HG02759 (cell line): ENCODE measurements around the gene C2CD2.

ENCODE experiments used
- ATAC-seq: cut with Tn5 transposase; IDR thresholded peaks from one replicate; pipeline ENCODE4 v1.9.1; 2021; ENCODE audit warnings: mild to moderate bottlenecking, moderate library complexity; ENCODE audit not compliant: unreplicated experiment

C2CD2 gene

GRCh38 chr21:41975391-41976272 lies 21.8 kb upstream of the C2CD2 start:
- ATAC-seq = no peak

- no peak for ATAC-seq
Measured at GRCh38 chr21:41974752-41975053, 20.9 kb upstream of the C2CD2 start.

- ATAC-seq = peak; percentile 43
Measured at GRCh38 chr21:41973861-41974751, 20.3 kb upstream of the C2CD2 start.

GRCh38 chr21:41973427-41973831 lies 19.6 kb upstream of the C2CD2 start:
- no peak for ATAC-seq

- no peak for ATAC-seq
Measured at GRCh38 chr21:41972511-41973205, 18.8 kb upstream of the C2CD2 start.

- no peak for ATAC-seq
Measured at GRCh38 chr21:41971891-41972290, 18.1 kb upstream of the C2CD2 start.

GRCh38 chr21:41970751-41971653 lies 17.2 kb upstream of the C2CD2 start:
- no peak for ATAC-seq

- ATAC-seq = no peak
Measured at GRCh38 chr21:41970106-41970391, 16.2 kb upstream of the C2CD2 start.

- no peak for ATAC-seq
Measured at GRCh38 chr21:41967708-41968107, 13.9 kb upstream of the C2CD2 start.

- ATAC-seq = no peak
Measured at GRCh38 chr21:41966872-41967621, 13.2 kb upstream of the C2CD2 start.

- no peak for ATAC-seq
Measured at GRCh38 chr21:41966041-41966833, 12.4 kb upstream of the C2CD2 start.

GRCh38 chr21:41965461-41966013 lies 11.7 kb upstream of the C2CD2 start:
- no peak for ATAC-seq

GRCh38 chr21:41965045-41965444 lies 11.2 kb upstream of the C2CD2 start:
- ATAC-seq = no peak

GRCh38 chr21:41964171-41964570 lies 10.4 kb upstream of the C2CD2 start:
- no peak for ATAC-seq

- ATAC-seq = no peak
Measured at GRCh38 chr21:41962425-41962966, 8.7 kb upstream of the C2CD2 start.

- ATAC-seq = no peak
Measured at GRCh38 chr21:41961753-41962152, 7.9 kb upstream of the C2CD2 start.

GRCh38 chr21:41961282-41961701 lies 7.5 kb upstream of the C2CD2 start:
- ATAC-seq = no peak

GRCh38 chr21:41960386-41960785 lies 6.6 kb upstream of the C2CD2 start:
- ATAC-seq = no peak
